ENCODE results near the gene ACSM5.
"Not testable (repeated sequence)": the region's sequence is repeated elsewhere in the genome, so short reads cannot be mapped to it uniquely, and the experiment has no call there.

The ACSM5 gene

GRCh38 chr16:20401475-20402016, 7.8 kb upstream of the ACSM5 start:
- Histone ChIP-seq H3K9ac (ENCODE audit: low read depth, low read length) (no peak overlapping the region), H3K9me3 (ENCODE audit: insufficient read depth, low read depth, low read length) (no peaks in the 10 kb centered on the region), H3K4me1 (ENCODE audit: insufficient read depth, low read length) (no peaks in the 10 kb centered on the region), H3K4me3 (ENCODE audit: low read length) (no peak overlapping the region), H3K27me3 (ENCODE audit: insufficient read depth, low read length) (no peaks in the 10 kb centered on the region), H3K27ac (ENCODE audit: low read length) (no peak overlapping the region), H3K36me3 (ENCODE audit: insufficient read depth, low read depth, low read length) (no peaks in the 10 kb centered on the region)

GRCh38 chr16:20402651-20403050, 6.7 kb upstream of the ACSM5 start:
- no peak overlapping the region for H3K9ac ChIP-seq (ENCODE audit: low read depth, low read length)
- H3K9me3 ChIP-seq (ENCODE audit: insufficient read depth, low read depth, low read length), result no peaks in the 10 kb centered on the region
- H3K36me3 ChIP-seq (ENCODE audit: insufficient read depth, low read depth, low read length), result no peaks in the 10 kb centered on the region
- no peaks in the 10 kb centered on the region for H3K4me1 ChIP-seq (ENCODE audit: insufficient read depth, low read length)
- H3K27ac ChIP-seq (ENCODE audit: low read length), result no peak overlapping the region
- H3K4me3 ChIP-seq (ENCODE audit: low read length), result no peak overlapping the region
- H3K27me3 ChIP-seq (ENCODE audit: insufficient read depth, low read length), result no peaks in the 10 kb centered on the region

GRCh38 chr16:20404637-20405036, 4.7 kb upstream of the ACSM5 start, which contains the start of gene PDILT:
PDILT (minus strand) TSS chr16:20404737; CDS start chr16:20399300, 5,437 bp downstream.
- H3K9ac ChIP-seq (ENCODE audit: low read depth, low read length), result no peak within 1 kb of the TSS
- H3K9me3 ChIP-seq (ENCODE audit: insufficient read depth, low read depth, low read length), result no peaks in the 10 kb centered on the region
- no peaks in the 10 kb centered on the region for H3K27me3 ChIP-seq (ENCODE audit: insufficient read depth, low read length)
- no peak within 1 kb of the TSS for H3K4me3 ChIP-seq (ENCODE audit: low read length)
- H3K4me1 ChIP-seq (ENCODE audit: insufficient read depth, low read length), result no peaks in the 10 kb centered on the region
- H3K27ac ChIP-seq (ENCODE audit: low read length), result no peak within 1 kb of the TSS
- no peaks in the 10 kb centered on the region for H3K36me3 ChIP-seq (ENCODE audit: insufficient read depth, low read depth, low read length)

GRCh38 chr16:20410121-20410723, 888 bp downstream of the ACSM5 start:
- Histone ChIP-seq H3K4me1 (ENCODE audit: insufficient read depth, low read length) (no peaks in the 10 kb centered on the region), H3K4me3 (ENCODE audit: low read length) (no peak overlapping the region), H3K27ac (ENCODE audit: low read length) (no peak overlapping the region), H3K9ac (ENCODE audit: low read depth, low read length) (no peak overlapping the region), H3K9me3 (ENCODE audit: insufficient read depth, low read depth, low read length) (no peaks in the 10 kb centered on the region), H3K36me3 (ENCODE audit: insufficient read depth, low read depth, low read length) (no peaks in the 10 kb centered on the region), H3K27me3 (ENCODE audit: insufficient read depth, low read length) (no peaks in the 10 kb centered on the region)

- Histone ChIP-seq H3K27ac (ENCODE audit: low read length) (no peak overlapping the region), H3K4me1 (ENCODE audit: insufficient read depth, low read length) (no peaks in the 10 kb centered on the region), H3K9ac (ENCODE audit: low read depth, low read length) (no peak overlapping the region), H3K36me3 (ENCODE audit: insufficient read depth, low read depth, low read length) (no peaks in the 10 kb centered on the region), H3K4me3 (ENCODE audit: low read length) (no peak overlapping the region), H3K9me3 (ENCODE audit: insufficient read depth, low read depth, low read length) (no peaks in the 10 kb centered on the region), H3K27me3 (ENCODE audit: insufficient read depth, low read length) (no peaks in the 10 kb centered on the region)
Measured at GRCh38 chr16:20411055-20411454, 1.7 kb downstream of the ACSM5 start.

GRCh38 chr16:20415541-20415940, 6.2 kb downstream of the ACSM5 start:
- Histone ChIP-seq H3K9me3 (ENCODE audit: insufficient read depth, low read depth, low read length) (no peaks in the 10 kb centered on the region), H3K27me3 (ENCODE audit: insufficient read depth, low read length) (no peaks in the 10 kb centered on the region), H3K9ac (ENCODE audit: low read depth, low read length) (no peak overlapping the region), H3K4me3 (ENCODE audit: low read length) (no peak overlapping the region), H3K36me3 (ENCODE audit: insufficient read depth, low read depth, low read length) (no peaks in the 10 kb centered on the region), H3K4me1 (ENCODE audit: insufficient read depth, low read length) (no peaks in the 10 kb centered on the region), H3K27ac (ENCODE audit: low read length) (no peak overlapping the region)

GRCh38 chr16:20419093-20419492, 9.8 kb downstream of the ACSM5 start:
- not testable (repeated sequence) for H3K4me3 ChIP-seq (ENCODE audit: low read length); H3K4me1 ChIP-seq (ENCODE audit: insufficient read depth, low read length); H3K36me3 ChIP-seq (ENCODE audit: insufficient read depth, low read depth, low read length); H3K27me3 ChIP-seq (ENCODE audit: insufficient read depth, low read length); H3K9me3 ChIP-seq (ENCODE audit: insufficient read depth, low read depth, low read length); H3K27ac ChIP-seq (ENCODE audit: low read length); H3K9ac ChIP-seq (ENCODE audit: low read depth, low read length)

GRCh38 chr16:20421748-20422147, 12.4 kb downstream of the ACSM5 start:
- not testable (repeated sequence) for H3K27me3 ChIP-seq (ENCODE audit: insufficient read depth, low read length); H3K4me3 ChIP-seq (ENCODE audit: low read length); H3K9ac ChIP-seq (ENCODE audit: low read depth, low read length); H3K27ac ChIP-seq (ENCODE audit: low read length); H3K36me3 ChIP-seq (ENCODE audit: insufficient read depth, low read depth, low read length); H3K9me3 ChIP-seq (ENCODE audit: insufficient read depth, low read depth, low read length); H3K4me1 ChIP-seq (ENCODE audit: insufficient read depth, low read length)

GRCh38 chr16:20423772-20424128, 14.4 kb downstream of the ACSM5 start:
- not testable (repeated sequence) for H3K27me3 ChIP-seq (ENCODE audit: insufficient read depth, low read length); H3K9ac ChIP-seq (ENCODE audit: low read depth, low read length); H3K27ac ChIP-seq (ENCODE audit: low read length); H3K9me3 ChIP-seq (ENCODE audit: insufficient read depth, low read depth, low read length); H3K4me1 ChIP-seq (ENCODE audit: insufficient read depth, low read length); H3K4me3 ChIP-seq (ENCODE audit: low read length); H3K36me3 ChIP-seq (ENCODE audit: insufficient read depth, low read depth, low read length)

- H3K9ac ChIP-seq (ENCODE audit: low read depth, low read length), result no peak overlapping the region
- H3K9me3 ChIP-seq (ENCODE audit: insufficient read depth, low read depth, low read length), result no peaks in the 10 kb centered on the region
- H3K36me3 ChIP-seq (ENCODE audit: insufficient read depth, low read depth, low read length), result no peaks in the 10 kb centered on the region
- no peaks in the 10 kb centered on the region for H3K4me1 ChIP-seq (ENCODE audit: insufficient read depth, low read length)
- H3K27ac ChIP-seq (ENCODE audit: low read length), result no peak overlapping the region
- H3K27me3 ChIP-seq (ENCODE audit: insufficient read depth, low read length), result no peaks in the 10 kb centered on the region
- no peak overlapping the region for H3K4me3 ChIP-seq (ENCODE audit: low read length)
Measured at GRCh38 chr16:20424129-20424866, 15.0 kb downstream of the ACSM5 start.

- H3K27ac ChIP-seq (ENCODE audit: low read length); H3K4me1 ChIP-seq (ENCODE audit: insufficient read depth, low read length); H3K9me3 ChIP-seq (ENCODE audit: insufficient read depth, low read depth, low read length); H3K4me3 ChIP-seq (ENCODE audit: low read length); H3K27me3 ChIP-seq (ENCODE audit: insufficient read depth, low read length); H3K36me3 ChIP-seq (ENCODE audit: insufficient read depth, low read depth, low read length); H3K9ac ChIP-seq (ENCODE audit: low read depth, low read length): not testable (repeated sequence)
Measured at GRCh38 chr16:20427401-20427797, 18.1 kb downstream of the ACSM5 start.

GRCh38 chr16:20429499-20429898, 20.2 kb downstream of the ACSM5 start:
- not testable (repeated sequence) for H3K4me3 ChIP-seq (ENCODE audit: low read length); H3K27ac ChIP-seq (ENCODE audit: low read length); H3K9me3 ChIP-seq (ENCODE audit: insufficient read depth, low read depth, low read length); H3K36me3 ChIP-seq (ENCODE audit: insufficient read depth, low read depth, low read length); H3K9ac ChIP-seq (ENCODE audit: low read depth, low read length); H3K27me3 ChIP-seq (ENCODE audit: insufficient read depth, low read length); H3K4me1 ChIP-seq (ENCODE audit: insufficient read depth, low read length)

Measured in iPS-20b (cell line).